ENCODE results near the gene TAL2.

The TAL2 gene

DNA sequence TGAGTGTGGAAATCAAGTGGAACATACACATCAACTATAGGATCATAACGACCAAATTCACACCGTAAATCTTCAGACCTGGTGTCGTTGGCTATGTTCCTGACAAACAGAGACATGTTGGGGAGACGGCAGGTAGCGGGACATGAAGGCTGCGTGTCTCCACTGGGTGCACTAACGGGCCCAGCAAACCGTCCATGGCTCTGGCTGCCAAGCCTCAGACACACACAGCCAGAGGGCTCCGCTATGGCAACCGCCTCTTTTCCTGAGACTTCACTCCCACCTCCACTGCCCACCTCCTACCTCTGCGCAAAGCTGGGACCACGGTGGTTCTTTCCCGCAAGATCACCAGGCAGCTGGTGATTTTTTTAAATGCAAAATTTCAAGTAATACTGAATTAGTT, 48.4 kb downstream of the TAL2 start:
- FAIRE-seq: no peak

DNA sequence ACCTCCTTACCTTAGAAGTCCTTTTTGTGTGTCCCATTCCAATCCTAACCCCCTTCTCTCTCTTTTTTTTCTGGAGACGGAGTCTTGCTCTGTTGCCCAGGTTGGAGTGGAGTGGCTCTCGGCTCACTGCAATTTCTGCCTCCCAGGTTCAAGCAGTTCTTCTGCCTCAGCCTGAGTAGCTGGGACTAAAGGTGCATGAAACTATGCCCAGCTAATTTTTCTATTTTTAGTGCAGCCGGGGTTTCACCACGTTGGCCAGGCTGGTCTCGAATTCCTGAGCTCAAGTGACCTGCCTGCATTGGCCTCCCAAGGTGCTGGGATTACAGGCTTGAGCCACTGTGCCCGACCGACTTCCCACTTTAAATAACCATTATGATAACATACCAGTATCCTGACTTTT, 49.6 kb downstream of the TAL2 start:
- no peak for FAIRE-seq

DNA sequence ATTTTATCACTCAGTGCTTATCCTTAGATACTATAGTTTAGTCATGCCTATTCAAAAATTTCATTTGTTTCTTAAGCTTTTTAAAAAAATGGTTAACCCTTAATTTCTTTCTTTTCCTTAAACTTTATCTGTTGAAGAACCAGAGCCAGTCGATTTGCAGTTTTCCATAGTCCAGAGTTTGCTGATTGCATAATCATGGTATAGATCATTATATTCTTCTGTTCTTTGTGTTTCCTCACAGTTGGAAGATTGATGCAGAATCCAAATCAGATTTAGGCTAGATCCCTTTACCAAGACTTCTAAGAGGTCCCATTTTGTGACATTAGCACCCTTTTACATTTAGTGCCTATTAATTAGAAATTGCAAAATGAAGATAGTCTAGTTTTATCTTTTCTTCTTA, 50.0 kb downstream of the TAL2 start:
- FAIRE-seq: no peak

Data from TTC549 (cell line).